Measurements from ENCODE around the gene THAP4. TPM values are rescaled to one million over a fixed set of nuclear protein-coding genes. Genes with fewer than 3 reads are reported as not detected.

THAP4 gene
- total and polyA plus RNA-seq, 2 experiments from 2014 or later: 62.9 to 80.4 TPM

DNA sequence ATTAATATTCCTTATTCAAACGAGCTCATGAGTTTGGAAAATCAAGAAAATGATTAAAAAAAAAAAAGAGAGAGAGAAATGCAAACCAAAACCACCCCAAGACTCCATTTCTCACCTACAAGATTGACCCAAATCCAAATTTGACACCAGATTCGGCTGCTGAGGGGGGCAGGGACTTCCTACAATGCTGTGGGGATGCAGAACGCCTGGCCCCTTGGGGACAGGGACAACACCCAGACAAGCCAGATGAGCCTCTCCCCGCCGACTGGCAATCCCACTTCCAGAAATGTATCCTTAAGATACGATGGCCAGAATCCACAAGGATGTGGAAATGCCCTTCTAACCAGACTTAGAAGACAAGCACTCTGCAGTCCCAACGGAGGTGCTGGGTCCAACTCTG is 57.7 kb downstream of the THAP4 start:
- Histone ChIP-seq H3K9me2 (ENCODE audit: insufficient read depth) (no peaks in the 10 kb centered on the region), H3K4me3 (no peak overlapping the region), H3F3A (replicated peaks; ENCODE audit: low read depth) (no peaks in the 10 kb centered on the region), H3K4me1 (ENCODE audit: insufficient read depth) (peaks cover under 1% of the 10 kb centered on the region; the same call in 1 of the 2 replicates), H3K4me2 (no peak overlapping the region), H3K79me2 (replicated peaks; ENCODE audit: insufficient read depth) (no peaks in the 10 kb centered on the region), H2AFZ (no peak overlapping the region), H3K27me3 (ENCODE audit: insufficient read depth) (no peaks in the 10 kb centered on the region), H3K27ac (ENCODE audit: low read depth) (no peak overlapping the region), H4K20me1 (replicated peaks; ENCODE audit: insufficient read depth) (no peaks in the 10 kb centered on the region), H3K36me3 (ENCODE audit: insufficient read depth) (peaks cover 9% of the 10 kb centered on the region; the same call in 1 of the 2 replicates)
- Mint-ChIP-seq H3K27ac (no peak overlapping the region), H3K4me3 (no peak overlapping the region), H3K36me3 (ENCODE audit: low read depth) (peaks cover 23% of the 10 kb centered on the region), H3K9me3 (peaks cover 22% of the 10 kb centered on the region), H3K27me3 (ENCODE audit: insufficient read depth, low read depth, poor library complexity) (peaks cover 7% of the 10 kb centered on the region), H3K4me1 (peaks cover 3% of the 10 kb centered on the region)
- DNase-seq (ENCODE audit: low spot score): no peak
- TF ChIP-seq POLR2AphosphoS5 (IDR thresholded peaks at IDR 0.05; ENCODE audit: low read depth): no peak
- ATAC-seq: no peak

DNA sequence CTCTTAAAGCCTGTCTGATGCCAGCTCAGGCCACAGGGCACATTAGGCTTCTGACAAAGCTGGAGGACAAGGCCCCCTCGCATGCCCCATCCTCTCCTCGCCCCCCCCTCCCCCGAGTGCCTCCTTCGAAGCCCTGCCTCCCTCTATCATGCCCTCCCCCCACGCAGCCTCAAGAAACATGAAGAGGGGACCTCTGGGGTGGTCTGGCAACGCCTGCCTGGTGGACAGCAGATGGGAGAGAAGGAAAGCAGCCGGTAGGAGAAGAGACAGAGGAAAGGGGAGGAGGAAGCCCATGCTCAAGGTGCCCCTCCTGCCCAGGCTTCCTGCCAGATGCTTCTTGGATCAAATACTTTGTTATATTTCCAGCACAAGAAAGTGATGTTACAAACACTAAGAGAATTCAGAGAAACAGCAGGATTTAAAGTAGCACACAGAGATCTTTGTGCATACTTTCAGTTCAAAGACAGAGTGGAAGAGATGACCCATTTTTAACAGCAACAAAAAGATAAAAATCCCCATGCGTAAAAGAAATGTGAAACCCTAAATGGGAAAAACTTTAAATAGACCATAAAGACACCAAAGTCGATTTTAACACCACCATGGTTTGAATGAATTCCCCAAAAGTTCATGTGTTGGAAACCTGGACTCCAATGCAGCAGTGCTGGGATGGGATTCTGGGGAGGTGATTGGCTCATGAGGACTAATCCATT is 59.4 kb downstream of the THAP4 start:
- Histone ChIP-seq H2AFZ (no peak overlapping the region), H3K79me2 (replicated peaks; ENCODE audit: insufficient read depth) (no peaks in the 10 kb centered on the region), H3K9me2 (ENCODE audit: insufficient read depth) (no peaks in the 10 kb centered on the region), H3K4me3 (no peak overlapping the region), H3K27ac (ENCODE audit: low read depth) (no peak overlapping the region), H4K20me1 (replicated peaks; ENCODE audit: insufficient read depth) (no peaks in the 10 kb centered on the region; the same call in 1 of the 2 replicates), H3K4me2 (no peak overlapping the region), H3K27me3 (ENCODE audit: insufficient read depth) (no peaks in the 10 kb centered on the region), H3K36me3 (ENCODE audit: insufficient read depth) (0 out of 2 replicates have a peak, but pooled peaks cover 3% of the 10 kb centered on the region), H3F3A (replicated peaks; ENCODE audit: low read depth) (no peaks in the 10 kb centered on the region), H3K4me1 (ENCODE audit: insufficient read depth) (no peaks in the 10 kb centered on the region)
- peaks cover 13% of the 10 kb centered on the region for H3K9me3 Mint-ChIP-seq
- H3K36me3 Mint-ChIP-seq (ENCODE audit: low read depth): peaks cover 27% of the 10 kb centered on the region
- DNase-seq (ENCODE audit: low spot score): no peak
- ATAC-seq: no peak
- H3K27ac Mint-ChIP-seq: no peak overlapping the region
- H3K27me3 Mint-ChIP-seq (ENCODE audit: insufficient read depth, low read depth, poor library complexity): peaks cover 10% of the 10 kb centered on the region
- H3K4me3 Mint-ChIP-seq: no peak overlapping the region
- H3K4me1 Mint-ChIP-seq: peaks cover 3% of the 10 kb centered on the region
- no peak for TF ChIP-seq POLR2AphosphoS5 (IDR thresholded peaks at IDR 0.05; ENCODE audit: low read depth)
- no peak for TF ChIP-seq STAT1 (IDR thresholded peaks at IDR 0.05; ENCODE audit: unreplicated experiment)
- TF ChIP-seq ZNF114 (CRISPR knock-in tag; IDR thresholded peaks at IDR 0.05): no peak
- no peak for TF ChIP-seq ZNF462 (CRISPR knock-in tag; IDR thresholded peaks at IDR 0.05)
- no peak for TF ChIP-seq JUNB (IDR thresholded peaks at IDR 0.05; ENCODE audit: unreplicated experiment)
- no peak for TF ChIP-seq ETS1 (IDR thresholded peaks at IDR 0.05)
- no peak for TF ChIP-seq ZNF331 (CRISPR knock-in tag; IDR thresholded peaks at IDR 0.05; ENCODE audit: low read depth)
- TF ChIP-seq, protein P1, sequence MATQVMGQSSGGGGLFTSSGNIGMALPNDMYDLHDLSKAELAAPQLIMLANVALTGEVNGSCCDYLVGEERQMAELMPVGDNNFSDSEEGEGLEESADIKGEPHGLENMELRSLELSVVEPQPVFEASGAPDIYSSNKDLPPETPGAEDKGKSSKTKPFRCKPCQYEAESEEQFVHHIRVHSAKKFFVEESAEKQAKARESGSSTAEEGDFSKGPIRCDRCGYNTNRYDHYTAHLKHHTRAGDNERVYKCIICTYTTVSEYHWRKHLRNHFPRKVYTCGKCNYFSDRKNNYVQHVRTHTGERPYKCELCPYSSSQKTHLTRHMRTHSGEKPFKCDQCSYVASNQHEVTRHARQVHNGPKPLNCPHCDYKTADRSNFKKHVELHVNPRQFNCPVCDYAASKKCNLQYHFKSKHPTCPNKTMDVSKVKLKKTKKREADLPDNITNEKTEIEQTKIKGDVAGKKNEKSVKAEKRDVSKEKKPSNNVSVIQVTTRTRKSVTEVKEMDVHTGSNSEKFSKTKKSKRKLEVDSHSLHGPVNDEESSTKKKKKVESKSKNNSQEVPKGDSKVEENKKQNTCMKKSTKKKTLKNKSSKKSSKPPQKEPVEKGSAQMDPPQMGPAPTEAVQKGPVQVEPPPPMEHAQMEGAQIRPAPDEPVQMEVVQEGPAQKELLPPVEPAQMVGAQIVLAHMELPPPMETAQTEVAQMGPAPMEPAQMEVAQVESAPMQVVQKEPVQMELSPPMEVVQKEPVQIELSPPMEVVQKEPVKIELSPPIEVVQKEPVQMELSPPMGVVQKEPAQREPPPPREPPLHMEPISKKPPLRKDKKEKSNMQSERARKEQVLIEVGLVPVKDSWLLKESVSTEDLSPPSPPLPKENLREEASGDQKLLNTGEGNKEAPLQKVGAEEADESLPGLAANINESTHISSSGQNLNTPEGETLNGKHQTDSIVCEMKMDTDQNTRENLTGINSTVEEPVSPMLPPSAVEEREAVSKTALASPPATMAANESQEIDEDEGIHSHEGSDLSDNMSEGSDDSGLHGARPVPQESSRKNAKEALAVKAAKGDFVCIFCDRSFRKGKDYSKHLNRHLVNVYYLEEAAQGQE (IDR thresholded peaks at IDR 0.05; ENCODE audit: unreplicated experiment): no peak
